Measurements from ENCODE around the gene LTBP1.

DNA sequence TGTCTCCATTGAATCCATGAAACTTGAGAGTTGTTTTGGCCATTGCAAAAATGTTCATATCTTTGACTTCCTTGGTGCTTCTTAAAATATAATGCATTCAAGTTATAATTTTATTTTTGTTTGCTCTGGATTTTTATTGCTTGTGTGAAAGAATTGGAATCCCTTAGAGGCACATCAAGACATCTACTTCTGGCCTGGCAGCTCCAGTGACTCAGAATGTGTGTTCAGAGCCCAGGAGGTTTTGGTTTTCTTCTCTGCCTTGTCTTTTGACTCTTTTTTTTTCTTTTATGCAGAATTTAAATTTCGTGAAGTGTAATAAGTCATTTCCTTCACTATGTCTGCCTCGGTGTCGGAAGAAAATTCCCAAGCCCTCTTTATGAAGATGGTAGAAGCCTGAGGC, 180.2 kb downstream of the LTBP1 start:
- TF ChIP-seq TAF1 (IDR thresholded peaks at IDR 0.05; ENCODE audit: borderline replicate concordance, low read depth, low read length) (no peak), POLR2A (IDR thresholded peaks at IDR 0.05; ENCODE audit: low read depth, low read length) (no peak), POLR2AphosphoS5 (IDR thresholded peaks at IDR 0.05; ENCODE audit: low read depth, low read length) (no peak)

Measured in GM12892 (cell line).